HepG2 (cell line): ENCODE data around the gene SUMO1. TPM values are rescaled to one million over a fixed set of nuclear protein-coding genes. Genes with fewer than 3 reads are reported as not detected.

Source experiments
- ATAC-seq: fragments of 200-7000 bp; cut with Tn5 transposase; 3 replicates; pipeline ENCODE4 v1.9.1; 2020; ENCODE audit warnings: mild to moderate bottlenecking, moderate library complexity
- BruUV-seq: library from RNA; stranded (reverse); fragments of 400-500 nt; replicated peaks from 2 replicates; lab custom pipeline; 2021; lab: Mats Ljungman, UMichigan
- CTCF ChIA-PET: fragments of 300-600 bp; formaldehyde crosslinking; extraction: SDS; loops from one replicate; lab custom pipeline; 2021; ENCODE audit warnings: low total read pairs, inconsistent platforms, low intra/inter-chr PET ratio; lab: Yijun Ruan, JAX
- POLR2A ChIA-PET: fragments of 350-600 bp; sonication (Branson Sonifier 250); formaldehyde crosslinking; loops from one replicate; lab custom pipeline; 2020; ENCODE audit warnings: antibody characterized with exemption, inconsistent platforms; lab: Yijun Ruan, JAX
- DNase-seq: peaks from one replicate; pipeline ENCODE4 v3.0.0-alpha.2; 2015; ENCODE audit warnings: low spot score
- FAIRE-seq: peaks from 3 replicates; lab custom pipeline; 2011; peaks lifted over from hg19 to GRCh38; lab: Jason Lieb, UNC
- H2AFZ ChIP-seq: one replicate; pipeline ENCODE4 v1.6.1; 2011; ENCODE audit warnings: low read length, inconsistent platforms
- H3K27ac ChIP-seq: fragments of 300-600 bp; 3 replicates; pipeline ENCODE4 v1.8.0; 2011; ENCODE audit warnings: mixed run types, mild to moderate bottlenecking, mixed read lengths, low read length, inconsistent platforms; ENCODE audit not compliant: insufficient read depth; ENCODE audit errors: extremely low read length
- H3K27me3 ChIP-seq, 2 experiments: fragments of 200-600 bp in 1 of 2; 2 replicates in 1 of 2; 3 replicates in 1 of 2; pipeline versions ENCODE4 v1.6.0 to v1.8.0; 2011; ENCODE audit warnings: low read length in 2 of 2, mild to moderate bottlenecking in 2 of 2, moderate library complexity in 2 of 2, inconsistent platforms in 1 of 2; ENCODE audit not compliant: insufficient read depth in 2 of 2, control insufficient read depth in 1 of 2
- H3K36me3 ChIP-seq, 2 experiments: fragments of 200-600 bp in 1 of 2; replicated peaks in 1 of 2; 2 replicates in 1 of 2; 3 replicates in 1 of 2; pipeline versions ENCODE4 v1.5.1 to v1.8.0; 2011; ENCODE audit warnings: low read length in 2 of 2, inconsistent platforms in 1 of 2; ENCODE audit not compliant: insufficient read depth in 2 of 2, control insufficient read depth in 1 of 2
- H3K4me1 ChIP-seq: 2 replicates; pipeline ENCODE4 v1.5.1; 2012; ENCODE audit warnings: low read length, inconsistent platforms; ENCODE audit not compliant: insufficient read depth
- H3K4me2 ChIP-seq: 2 replicates; pipeline ENCODE4 v1.6.0; 2011; ENCODE audit warnings: low read depth, low read length, inconsistent platforms
- H3K4me3 ChIP-seq, 3 experiments: fragments of 200-600 bp in 1 of 3; sonication (generic), shearing (Covaris generic) in 1 of 3; replicated peaks in 1 of 3; 2 replicates each; pipeline ENCODE4 v1.5.1; 2011 to 2016; ENCODE audit warnings: low read length in 3 of 3, inconsistent platforms in 2 of 3, low read depth in 2 of 3, mild to moderate bottlenecking in 2 of 3, control low read depth in 1 of 3, mixed read lengths in 1 of 3; ENCODE audit not compliant: insufficient read depth in 1 of 3
- H3K79me2 ChIP-seq: one replicate; pipeline ENCODE4 v1.6.1; 2011; ENCODE audit warnings: low read length, inconsistent platforms; ENCODE audit not compliant: insufficient read depth
- H3K9ac ChIP-seq: 2 replicates; pipeline ENCODE4 v1.6.0; 2011; ENCODE audit warnings: mild to moderate bottlenecking, low read depth, low read length, inconsistent platforms; ENCODE audit not compliant: insufficient read depth
- H3K9me3 ChIP-seq: 2 replicates; pipeline ENCODE4 v1.5.1; 2012; ENCODE audit warnings: mild to moderate bottlenecking, low read length
- H4K20me1 ChIP-seq: 2 replicates; pipeline ENCODE4 v1.6.0; 2011; ENCODE audit warnings: inconsistent platforms, mild to moderate bottlenecking, low read length, moderate library complexity; ENCODE audit not compliant: insufficient read depth
- HNF4A ChIP-seq: sonication (generic); formaldehyde crosslinking; IDR thresholded peaks from 2 replicates; pipeline ENCODE4 v1.4.0; 2020; ENCODE audit warnings: missing genetic modification reagents
- POGZ ChIP-seq: sonication (generic); formaldehyde crosslinking; IDR thresholded peaks from 2 replicates; pipeline ENCODE4 v1.4.0; 2020; ENCODE audit warnings: mild to moderate bottlenecking, missing genetic modification reagents
- RBFOX2 ChIP-seq: fragments of 200-400 bp; formaldehyde crosslinking; IDR thresholded peaks from 2 replicates; pipeline ENCODE4 v1.6.1; 2017; ENCODE audit warnings: low read depth, mild to moderate bottlenecking, low read length
- REST ChIP-seq, 2 experiments: IDR thresholded peaks; 2 replicates each; pipeline ENCODE4 v1.6.1; 2011 to 2012; ENCODE audit warnings: low read length in 2 of 2, borderline replicate concordance in 1 of 2, low read depth in 1 of 2, mild to moderate bottlenecking in 1 of 2, moderate library complexity in 1 of 2
- SMAD3 ChIP-seq: sonication (generic); formaldehyde crosslinking; IDR thresholded peaks from 2 replicates; pipeline ENCODE4 v1.4.0; 2020; ENCODE audit warnings: missing genetic modification reagents
- ZFP1 ChIP-seq: IDR thresholded peaks from 2 replicates; pipeline ENCODE4 v1.6.1; 2016
- ZNF557 ChIP-seq: sonication (generic); formaldehyde crosslinking; IDR thresholded peaks from 2 replicates; pipeline ENCODE4 v1.4.0; 2020; ENCODE audit warnings: missing genetic modification reagents
- ZNF619 ChIP-seq: sonication (generic); formaldehyde crosslinking; IDR thresholded peaks from 2 replicates; pipeline ENCODE4 v1.4.0; 2020; ENCODE audit warnings: mild to moderate bottlenecking, missing genetic modification reagents
- ZNF724P ChIP-seq: sonication (generic); formaldehyde crosslinking; IDR thresholded peaks from 2 replicates; pipeline ENCODE4 v1.8.0; 2022; ENCODE audit warnings: missing genetic modification reagents, borderline replicate concordance
- ZNF790 ChIP-seq: sonication (generic); formaldehyde crosslinking; IDR thresholded peaks from 2 replicates; pipeline ENCODE4 v1.8.0; 2022; ENCODE audit warnings: missing genetic modification reagents, mild to moderate bottlenecking, borderline replicate concordance
- WGBS: methylation state at CpG from one replicate; pipeline ENCODE4 v1.1.6; 2017; ENCODE audit warnings: low lambda C conversion rate; 5-methylcytosine and 5-hydroxymethylcytosine counted together
- in situ Hi-C: cut with HindIII; loops from 2 replicates; pipeline ENCODE4 v1.10.0; 2017; ENCODE audit warnings: low pct_unique_long_range_greater_than_20kb; ENCODE audit not compliant: extremely low pct_ligation_motif_present
- intact Hi-C: fragments of 100-400 bp; cut with micrococcal nuclease; formaldehyde crosslinking; loops from one replicate; pipeline ENCODE4 v1.10.0; 2022; ENCODE audit not compliant: unreplicated experiment
- polyA plus RNA-seq, 8 experiments: library from polyadenylated mRNA; depleted of rRNA in 3 of 8; stranded (reverse) in 7 of 8; unstranded in 1 of 8; fragments of >200 nt; fragmentation: Illumina TruSeq in 4 of 8; extraction: Trizol in 4 of 8; gene quantifications; 2 replicates each; pipeline versions ENCODE4 v1.2.1 to v1.2.3, GENCODE V29; 2011 to 2016; ENCODE audit warnings: low read depth in 4 of 8, missing spikeins in 1 of 8, mixed read lengths in 1 of 8; ENCODE audit not compliant: insufficient read depth in 1 of 8
- total RNA-seq, 5 experiments: library from RNA; depleted of rRNA; stranded (reverse); fragments of >200 nt; fragmentation: Illumina TruSeq; extraction: Trizol; gene quantifications; 2 replicates each; pipeline ENCODE4 v1.2.3, GENCODE V29; 2016; ENCODE audit warnings: low read depth in 1 of 5

SUMO1 gene
- total and polyA plus RNA-seq, 2 of the 13 experiments (the other 11 are each of a cell fraction or from before 2014, with no cell fraction given) = 101 to 173 TPM

GRCh38 chr2:202204855-202205254, 33.5 kb downstream of the SUMO1 start:
- no peak for FAIRE-seq
- Histone ChIP-seq H3K79me2 (no peaks in the 10 kb centered on the region), H3K9ac (no peak overlapping the region), H4K20me1 (0 out of 2 replicates have a peak, but pooled peaks cover 4% of the 10 kb centered on the region), H3K27me3 (no peaks in the 10 kb centered on the region), H3K36me3 (peaks cover 11 to 39% of the 10 kb centered on the region in 2 experiments; a peak in 4 of 5 replicates), H3K9me3 (no peaks in the 10 kb centered on the region), H3K4me1 (no peaks in the 10 kb centered on the region), H3K27ac (no peak overlapping the region), H2AFZ (no peak overlapping the region), H3K4me2 (no peak overlapping the region), H3K4me3 (no peak overlapping the region)
- ChIA-PET CTCF (no interaction called here), POLR2A (interaction anchor here (1.1 kb wide), 1 partner anchor 13 kb away, joined by 3 read pairs; no protein-coding TSS in a partner anchor)
- ATAC-seq = no peak
- in situ Hi-C loops (no loop called here), intact Hi-C loops (no loop called here)
- WGBS = 97% methylated on average over 2 of the region's 2 CpGs
- BruUV-seq = no TSS peak
- TF ChIP-seq ZNF724P (CRISPR knock-in tag) (no peak), HNF4A (no peak), ZFP1 (CRISPR knock-in tag) (no peak), ZNF557 (CRISPR knock-in tag) (no peak), SMAD3 (CRISPR knock-in tag) (no peak), RBFOX2 (no peak), POGZ (no peak), ZNF790 (CRISPR knock-in tag) (no peak), REST (IDR thresholded peaks at IDR 0.05; ENCODE audit: borderline replicate concordance in 1 of 2, low read depth in 1 of 2, low read length in 2 of 2) (no peak), ZNF619 (CRISPR knock-in tag) (no peak)
- DNase-seq = no peak
